ENCODE data around the gene ARID1B. TPM values are rescaled to one million over a fixed set of nuclear protein-coding genes. Genes with fewer than 3 reads are reported as not detected.

The ARID1B gene
- total RNA-seq, 1 experiment from 2014 or later, result 42.8 TPM

- no peak for DNase-seq
- no peak overlapping the region for H3K4me2 ChIP-seq
- H3K9me2 ChIP-seq (ENCODE audit: insufficient read depth), result no peaks in the 10 kb centered on the region
- no peak overlapping the region for H2AFZ ChIP-seq
- BruUV-seq (replicated peaks), result no TSS peak
- TF ChIP-seq EZH2 (IDR thresholded peaks at IDR 0.05; ENCODE audit: low read depth) (no peak), CTCF (conservative IDR thresholded peaks at IDR 0.05) (no peak)
- H3K27ac ChIP-seq, result no peak overlapping the region
- H4K20me1 ChIP-seq (ENCODE audit: insufficient read depth), result no peaks in the 10 kb centered on the region
- no peak overlapping the region for H3K4me3 ChIP-seq
- no peaks in the 10 kb centered on the region for H3K27me3 ChIP-seq (ENCODE audit: insufficient read depth, low read depth)
- ChIA-PET CTCF (no interaction called here), POLR2A (ENCODE audit: unreplicated experiment) (no interaction called here)
- no peaks in the 10 kb centered on the region for H3K4me1 ChIP-seq (replicated peaks; ENCODE audit: insufficient read depth)
- intact Hi-C loops (cut with micrococcal nuclease; ENCODE audit: unreplicated experiment), result no loop called here
- no peaks in the 10 kb centered on the region for H3K36me3 ChIP-seq (ENCODE audit: low read depth)
- no peaks in the 10 kb centered on the region for H3K9me3 ChIP-seq (ENCODE audit: insufficient read depth, low read depth)
- no peaks in the 10 kb centered on the region for H3K79me2 ChIP-seq (ENCODE audit: low read depth)
- H3F3A ChIP-seq (ENCODE audit: insufficient read depth, low read depth), result no peaks in the 10 kb centered on the region
Measured at GRCh38 chr6:157047328-157047727, 270.1 kb downstream of the ARID1B start.

- intact Hi-C loops (cut with micrococcal nuclease; ENCODE audit: unreplicated experiment), result no loop called here
- Histone ChIP-seq H4K20me1 (ENCODE audit: insufficient read depth) (no peaks in the 10 kb centered on the region), H3K9me3 (ENCODE audit: insufficient read depth, low read depth) (no peaks in the 10 kb centered on the region), H3K4me2 (no peak overlapping the region), H3K4me1 (replicated peaks; ENCODE audit: insufficient read depth) (no peaks in the 10 kb centered on the region), H3K27ac (no peak overlapping the region), H3F3A (ENCODE audit: insufficient read depth, low read depth) (no peaks in the 10 kb centered on the region), H3K27me3 (ENCODE audit: insufficient read depth, low read depth) (no peaks in the 10 kb centered on the region), H3K79me2 (ENCODE audit: low read depth) (no peaks in the 10 kb centered on the region), H3K4me3 (no peak overlapping the region), H3K36me3 (ENCODE audit: low read depth) (no peaks in the 10 kb centered on the region), H2AFZ (no peak overlapping the region), H3K9me2 (ENCODE audit: insufficient read depth) (no peaks in the 10 kb centered on the region)
- POLR2A ChIA-PET (ENCODE audit: unreplicated experiment), result no interaction called here
- TF ChIP-seq CTCF (conservative IDR thresholded peaks at IDR 0.05) (no peak), EZH2 (IDR thresholded peaks at IDR 0.05; ENCODE audit: low read depth) (no peak)
- CTCF ChIA-PET, result no interaction called here
- no TSS peak for BruUV-seq (replicated peaks)
- no peak for DNase-seq
Measured at GRCh38 chr6:157047951-157048350, 270.8 kb downstream of the ARID1B start.

GRCh38 chr6:157049133-157049532 lies 272.0 kb downstream of the ARID1B start:
- BruUV-seq (replicated peaks), result no TSS peak
- TF ChIP-seq CTCF (conservative IDR thresholded peaks at IDR 0.05), result no peak
- no peak for TF ChIP-seq EZH2 (IDR thresholded peaks at IDR 0.05; ENCODE audit: low read depth)
- ChIA-PET POLR2A (ENCODE audit: unreplicated experiment) (no interaction called here), CTCF (no interaction called here)
- Histone ChIP-seq H3K9me3 (ENCODE audit: insufficient read depth, low read depth) (no peaks in the 10 kb centered on the region), H3K4me2 (no peak overlapping the region), H3K4me3 (no peak overlapping the region), H4K20me1 (ENCODE audit: insufficient read depth) (no peaks in the 10 kb centered on the region), H3K79me2 (ENCODE audit: low read depth) (no peaks in the 10 kb centered on the region), H2AFZ (no peak overlapping the region), H3F3A (ENCODE audit: insufficient read depth, low read depth) (no peaks in the 10 kb centered on the region), H3K27me3 (ENCODE audit: insufficient read depth, low read depth) (no peaks in the 10 kb centered on the region), H3K27ac (no peak overlapping the region), H3K9me2 (ENCODE audit: insufficient read depth) (no peaks in the 10 kb centered on the region), H3K36me3 (ENCODE audit: low read depth) (no peaks in the 10 kb centered on the region), H3K4me1 (replicated peaks; ENCODE audit: insufficient read depth) (no peaks in the 10 kb centered on the region)
- no peak for DNase-seq
- intact Hi-C loops (cut with micrococcal nuclease; ENCODE audit: unreplicated experiment), result no loop called here

Data from PC-9 (cell line).